GM12874 (cell line): ENCODE data around the gene AHNAK.

Experiments
- TF ChIP-seq, protein P1 (sequence below): IDR thresholded peaks from 2 replicates; pipeline ENCODE4 v1.5.1; 2011; ENCODE audit warnings: low read depth, mild to moderate bottlenecking, control low read depth, low read length, moderate library complexity; ENCODE audit not compliant: insufficient read depth

Gene AHNAK

DNA sequence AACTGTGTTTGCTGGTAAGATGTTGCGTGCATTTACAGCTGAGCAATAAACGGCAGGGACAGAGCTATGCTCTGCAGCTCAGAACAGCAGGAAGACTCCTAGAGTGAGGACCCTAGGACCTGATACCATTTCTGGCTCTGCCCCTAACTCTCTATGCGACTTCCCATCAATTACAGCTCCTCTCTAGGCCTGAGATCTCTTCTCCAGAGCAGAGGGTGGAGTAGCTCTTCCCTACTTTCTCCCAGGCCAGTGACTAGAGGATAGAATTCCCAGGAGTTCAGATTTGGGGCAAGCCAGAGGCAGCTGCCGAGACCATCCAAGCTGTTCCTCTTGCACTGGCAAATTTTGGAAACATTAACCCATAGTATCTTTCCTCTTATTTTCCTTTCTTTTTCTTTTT is 140.6 kb downstream of the AHNAK start:
- TF ChIP-seq, protein P1, sequence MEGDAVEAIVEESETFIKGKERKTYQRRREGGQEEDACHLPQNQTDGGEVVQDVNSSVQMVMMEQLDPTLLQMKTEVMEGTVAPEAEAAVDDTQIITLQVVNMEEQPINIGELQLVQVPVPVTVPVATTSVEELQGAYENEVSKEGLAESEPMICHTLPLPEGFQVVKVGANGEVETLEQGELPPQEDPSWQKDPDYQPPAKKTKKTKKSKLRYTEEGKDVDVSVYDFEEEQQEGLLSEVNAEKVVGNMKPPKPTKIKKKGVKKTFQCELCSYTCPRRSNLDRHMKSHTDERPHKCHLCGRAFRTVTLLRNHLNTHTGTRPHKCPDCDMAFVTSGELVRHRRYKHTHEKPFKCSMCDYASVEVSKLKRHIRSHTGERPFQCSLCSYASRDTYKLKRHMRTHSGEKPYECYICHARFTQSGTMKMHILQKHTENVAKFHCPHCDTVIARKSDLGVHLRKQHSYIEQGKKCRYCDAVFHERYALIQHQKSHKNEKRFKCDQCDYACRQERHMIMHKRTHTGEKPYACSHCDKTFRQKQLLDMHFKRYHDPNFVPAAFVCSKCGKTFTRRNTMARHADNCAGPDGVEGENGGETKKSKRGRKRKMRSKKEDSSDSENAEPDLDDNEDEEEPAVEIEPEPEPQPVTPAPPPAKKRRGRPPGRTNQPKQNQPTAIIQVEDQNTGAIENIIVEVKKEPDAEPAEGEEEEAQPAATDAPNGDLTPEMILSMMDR: no peak

DNA sequence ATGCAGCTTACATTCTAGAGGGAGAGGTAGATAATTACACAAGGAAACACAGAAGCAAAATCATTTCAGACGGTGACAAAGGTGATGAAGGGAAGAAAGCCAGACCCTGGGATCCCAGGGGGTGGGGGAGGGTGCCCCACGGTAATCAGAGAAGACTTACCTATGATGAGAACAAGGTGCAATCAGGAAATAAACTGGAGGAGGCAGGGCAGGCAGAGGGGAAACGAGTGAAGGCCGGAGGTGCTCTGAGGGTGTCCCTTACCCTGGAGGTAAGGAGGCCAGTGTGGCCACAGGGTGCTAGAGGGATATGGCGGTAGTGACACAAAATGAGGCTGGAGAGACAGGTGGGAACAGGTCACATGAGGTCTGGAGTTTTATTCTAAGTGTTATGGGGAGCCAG is 141.7 kb downstream of the AHNAK start:
- TF ChIP-seq, protein P1: no peak

DNA sequence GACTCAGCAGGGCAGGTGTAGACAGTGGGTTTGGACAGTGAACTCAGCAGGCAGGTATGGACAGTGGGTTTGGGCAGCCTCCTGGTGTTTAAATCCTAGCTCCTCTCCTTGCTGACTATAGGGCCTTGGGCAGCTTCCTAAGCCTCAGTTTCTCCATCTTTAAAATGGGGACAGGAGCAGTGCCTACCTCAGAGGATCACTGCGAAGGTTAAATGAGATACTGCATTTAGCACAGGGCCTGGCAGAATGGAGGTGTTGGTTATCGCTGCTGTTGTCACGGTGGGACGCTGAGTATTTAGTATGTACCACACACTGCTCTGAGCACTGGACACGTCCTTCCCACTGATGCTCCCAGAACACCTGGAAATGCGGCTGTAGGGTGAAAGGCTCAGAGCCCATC is 142.2 kb downstream of the AHNAK start:
- TF ChIP-seq, protein P1: no peak

- TF ChIP-seq, protein P1: no peak
These were observed 143.5 kb downstream of the AHNAK start for GRCh38 chr11:62402960-62403730.

GRCh38 chr11:62402226-62402959 is 144.2 kb downstream of the AHNAK start:
- TF ChIP-seq, protein P1: no peak

GRCh38 chr11:62401811-62402210 is 144.8 kb downstream of the AHNAK start:
- TF ChIP-seq, protein P1: no peak

- TF ChIP-seq, protein P1: no peak
These were observed 145.2 kb downstream of the AHNAK start for GRCh38 chr11:62401356-62401755.
